HepG2 (cell line): Measurements from ENCODE around the gene DDC.

Experiments
- BCL6 ChIP-seq: IDR thresholded peaks from 2 replicates; pipeline ENCODE4 v1.6.1; 2016; ENCODE audit warnings: missing genetic modification reagents, missing compliant biosample characterization
- NCOA2 ChIP-seq: sonication (generic); formaldehyde crosslinking; IDR thresholded peaks from 2 replicates; pipeline ENCODE4 v1.8.0; 2022; ENCODE audit warnings: inconsistent platforms
- NR2C2 ChIP-seq: sonication (generic); formaldehyde crosslinking; IDR thresholded peaks from 2 replicates; pipeline ENCODE4 v1.4.0; 2020; ENCODE audit warnings: missing genetic modification reagents, mild to moderate bottlenecking, moderate library complexity, borderline replicate concordance
- TCF12 ChIP-seq, 2 experiments: fragments of 450-650 bp in 1 of 2; sonication (generic) in 1 of 2; formaldehyde crosslinking in 1 of 2; IDR thresholded peaks; 2 replicates each; pipeline versions ENCODE4 v1.6.1 to v1.8.0; 2017 to 2022; ENCODE audit warnings: antibody characterized with exemption in 1 of 2, mild to moderate bottlenecking in 1 of 2, missing genetic modification reagents in 1 of 2, moderate library complexity in 1 of 2
- ZNF180 ChIP-seq: sonication (generic); formaldehyde crosslinking; IDR thresholded peaks from 2 replicates; pipeline ENCODE4 v1.4.0; 2020; ENCODE audit warnings: low read depth, missing genetic modification reagents, borderline replicate concordance
- ZNF775 ChIP-seq: sonication (generic); formaldehyde crosslinking; IDR thresholded peaks from 2 replicates; pipeline ENCODE4 v1.4.0; 2020; ENCODE audit warnings: missing genetic modification reagents, mild to moderate bottlenecking, moderate library complexity, borderline replicate concordance
- TF ChIP-seq, protein P1 (sequence below), 2 experiments: sonication (generic) in 1 of 2; formaldehyde crosslinking in 1 of 2; IDR thresholded peaks; 2 replicates each; pipeline versions ENCODE4 v1.5.1 to v1.6.1; 2011 to 2020; ENCODE audit warnings: borderline replicate concordance in 1 of 2, low read depth in 1 of 2, low read length in 1 of 2, mild to moderate bottlenecking in 1 of 2, missing genetic modification reagents in 1 of 2, moderate library complexity in 1 of 2
- TF ChIP-seq, protein P2 (sequence below): sonication (generic); formaldehyde crosslinking; IDR thresholded peaks from 2 replicates; pipeline ENCODE4 v1.5.0; 2020; ENCODE audit warnings: mild to moderate bottlenecking, missing genetic modification reagents, moderate library complexity

DNA sequence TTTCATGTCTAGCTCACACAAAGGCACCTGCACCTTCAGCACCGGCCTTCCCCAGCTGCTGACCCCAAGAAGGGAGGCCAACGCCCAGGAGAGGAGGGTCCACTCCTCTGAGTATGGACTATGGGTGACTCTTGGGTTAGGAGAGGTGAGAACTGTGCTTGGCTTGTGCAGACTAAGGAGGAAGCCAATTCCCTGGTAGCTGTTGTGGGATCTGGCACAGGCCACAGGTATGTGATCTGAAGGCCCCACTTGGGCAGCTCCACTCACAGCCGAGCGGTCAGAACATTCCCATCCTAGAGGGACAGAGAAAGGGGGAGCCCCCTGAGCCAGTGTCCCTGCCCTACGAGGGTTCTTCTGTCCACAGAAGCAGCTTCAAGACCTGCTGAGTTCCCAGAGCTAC, 62.3 kb downstream of the DDC start:
- TF ChIP-seq NCOA2 (no peak), TCF12 (IDR thresholded peaks at IDR 0.05) (no peak), TCF12 (CRISPR knock-in tag; IDR thresholded peaks at IDR 0.05) (no peak), NR2C2 (CRISPR knock-in tag) (no peak), ZNF180 (CRISPR knock-in tag) (no peak), ZNF775 (CRISPR knock-in tag) (no peak), BCL6 (CRISPR knock-in tag) (no peak)
- TF ChIP-seq, protein P1, sequence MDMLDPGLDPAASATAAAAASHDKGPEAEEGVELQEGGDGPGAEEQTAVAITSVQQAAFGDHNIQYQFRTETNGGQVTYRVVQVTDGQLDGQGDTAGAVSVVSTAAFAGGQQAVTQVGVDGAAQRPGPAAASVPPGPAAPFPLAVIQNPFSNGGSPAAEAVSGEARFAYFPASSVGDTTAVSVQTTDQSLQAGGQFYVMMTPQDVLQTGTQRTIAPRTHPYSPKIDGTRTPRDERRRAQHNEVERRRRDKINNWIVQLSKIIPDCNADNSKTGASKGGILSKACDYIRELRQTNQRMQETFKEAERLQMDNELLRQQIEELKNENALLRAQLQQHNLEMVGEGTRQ (IDR thresholded peaks at IDR 0.05; ENCODE audit: low read depth, low read length) = no peak
- TF ChIP-seq, protein P1 (CRISPR knock-in tag; IDR thresholded peaks at IDR 0.05; ENCODE audit: borderline replicate concordance) = no peak
- TF ChIP-seq, protein P2, sequence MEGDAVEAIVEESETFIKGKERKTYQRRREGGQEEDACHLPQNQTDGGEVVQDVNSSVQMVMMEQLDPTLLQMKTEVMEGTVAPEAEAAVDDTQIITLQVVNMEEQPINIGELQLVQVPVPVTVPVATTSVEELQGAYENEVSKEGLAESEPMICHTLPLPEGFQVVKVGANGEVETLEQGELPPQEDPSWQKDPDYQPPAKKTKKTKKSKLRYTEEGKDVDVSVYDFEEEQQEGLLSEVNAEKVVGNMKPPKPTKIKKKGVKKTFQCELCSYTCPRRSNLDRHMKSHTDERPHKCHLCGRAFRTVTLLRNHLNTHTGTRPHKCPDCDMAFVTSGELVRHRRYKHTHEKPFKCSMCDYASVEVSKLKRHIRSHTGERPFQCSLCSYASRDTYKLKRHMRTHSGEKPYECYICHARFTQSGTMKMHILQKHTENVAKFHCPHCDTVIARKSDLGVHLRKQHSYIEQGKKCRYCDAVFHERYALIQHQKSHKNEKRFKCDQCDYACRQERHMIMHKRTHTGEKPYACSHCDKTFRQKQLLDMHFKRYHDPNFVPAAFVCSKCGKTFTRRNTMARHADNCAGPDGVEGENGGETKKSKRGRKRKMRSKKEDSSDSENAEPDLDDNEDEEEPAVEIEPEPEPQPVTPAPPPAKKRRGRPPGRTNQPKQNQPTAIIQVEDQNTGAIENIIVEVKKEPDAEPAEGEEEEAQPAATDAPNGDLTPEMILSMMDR (CRISPR knock-in tag) = no peak
